DOHH2 (cell line): Measurements from ENCODE around the gene MRTFA.

ENCODE experiments used
- EZH2phosphoT487 ChIP-seq: fragments of 200-600 bp; sonication (generic); IDR thresholded peaks from 2 replicates; pipeline ENCODE4 v1.6.1; 2017; ENCODE audit warnings: borderline replicate concordance, mild to moderate bottlenecking, antibody characterized with exemption, low read length, moderate library complexity, mixed read lengths
- TF ChIP-seq, protein P1 (sequence below): fragments of 200-600 bp; sonication (generic); IDR thresholded peaks from one replicate; pipeline ENCODE4 v1.5.1; 2014; ENCODE audit warnings: antibody characterized with exemption, mild to moderate bottlenecking, low read depth, low read length; ENCODE audit not compliant: poor library complexity, severe bottlenecking

DNA sequence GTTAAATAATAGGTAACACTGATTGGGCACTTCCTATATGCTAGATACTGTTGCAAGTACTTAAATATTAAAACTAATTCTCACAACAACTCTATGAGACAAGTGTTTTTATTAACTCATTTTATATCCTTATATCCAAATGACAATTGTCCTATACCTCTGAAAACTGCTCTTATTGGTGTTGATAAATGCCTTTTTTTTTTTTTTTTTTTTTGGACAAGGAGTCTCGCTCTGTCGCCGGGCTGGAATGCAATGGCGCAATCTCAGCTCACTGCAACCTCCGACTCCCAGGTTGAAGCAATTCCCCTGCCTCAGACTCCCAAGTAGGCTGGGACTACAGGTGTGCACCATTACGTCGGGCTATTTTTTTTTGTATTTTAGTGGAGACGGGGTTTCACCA lies 41.6 kb downstream of the MRTFA start:
- TF ChIP-seq, protein P1, sequence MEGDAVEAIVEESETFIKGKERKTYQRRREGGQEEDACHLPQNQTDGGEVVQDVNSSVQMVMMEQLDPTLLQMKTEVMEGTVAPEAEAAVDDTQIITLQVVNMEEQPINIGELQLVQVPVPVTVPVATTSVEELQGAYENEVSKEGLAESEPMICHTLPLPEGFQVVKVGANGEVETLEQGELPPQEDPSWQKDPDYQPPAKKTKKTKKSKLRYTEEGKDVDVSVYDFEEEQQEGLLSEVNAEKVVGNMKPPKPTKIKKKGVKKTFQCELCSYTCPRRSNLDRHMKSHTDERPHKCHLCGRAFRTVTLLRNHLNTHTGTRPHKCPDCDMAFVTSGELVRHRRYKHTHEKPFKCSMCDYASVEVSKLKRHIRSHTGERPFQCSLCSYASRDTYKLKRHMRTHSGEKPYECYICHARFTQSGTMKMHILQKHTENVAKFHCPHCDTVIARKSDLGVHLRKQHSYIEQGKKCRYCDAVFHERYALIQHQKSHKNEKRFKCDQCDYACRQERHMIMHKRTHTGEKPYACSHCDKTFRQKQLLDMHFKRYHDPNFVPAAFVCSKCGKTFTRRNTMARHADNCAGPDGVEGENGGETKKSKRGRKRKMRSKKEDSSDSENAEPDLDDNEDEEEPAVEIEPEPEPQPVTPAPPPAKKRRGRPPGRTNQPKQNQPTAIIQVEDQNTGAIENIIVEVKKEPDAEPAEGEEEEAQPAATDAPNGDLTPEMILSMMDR = no peak
- TF ChIP-seq EZH2phosphoT487 = no peak
